Uterus (tissue), 2 donors: ENCODE measurements around the gene CCDC179.

ENCODE experiments used
- POLR2A ChIP-seq, 2 donors: fragments of 450-650 bp; IDR thresholded peaks; one replicate each; pipeline ENCODE4 v1.6.1; 2016; ENCODE audit warnings: antibody characterized with exemption in 2 of 2, mild to moderate bottlenecking in 1 of 2, moderate library complexity in 1 of 2
- TF ChIP-seq, protein P1 (sequence below), 4 experiments: fragments of 200-600 bp in 2 of 4; fragments of 450-650 bp in 2 of 4; sonication (generic) in 2 of 4; IDR thresholded peaks; one replicate each; pipeline ENCODE4 v1.5.1; 2016 to 2019; ENCODE audit warnings: antibody characterized with exemption in 4 of 4, mild to moderate bottlenecking in 2 of 4, moderate library complexity in 1 of 4

- TF ChIP-seq, protein P1, sequence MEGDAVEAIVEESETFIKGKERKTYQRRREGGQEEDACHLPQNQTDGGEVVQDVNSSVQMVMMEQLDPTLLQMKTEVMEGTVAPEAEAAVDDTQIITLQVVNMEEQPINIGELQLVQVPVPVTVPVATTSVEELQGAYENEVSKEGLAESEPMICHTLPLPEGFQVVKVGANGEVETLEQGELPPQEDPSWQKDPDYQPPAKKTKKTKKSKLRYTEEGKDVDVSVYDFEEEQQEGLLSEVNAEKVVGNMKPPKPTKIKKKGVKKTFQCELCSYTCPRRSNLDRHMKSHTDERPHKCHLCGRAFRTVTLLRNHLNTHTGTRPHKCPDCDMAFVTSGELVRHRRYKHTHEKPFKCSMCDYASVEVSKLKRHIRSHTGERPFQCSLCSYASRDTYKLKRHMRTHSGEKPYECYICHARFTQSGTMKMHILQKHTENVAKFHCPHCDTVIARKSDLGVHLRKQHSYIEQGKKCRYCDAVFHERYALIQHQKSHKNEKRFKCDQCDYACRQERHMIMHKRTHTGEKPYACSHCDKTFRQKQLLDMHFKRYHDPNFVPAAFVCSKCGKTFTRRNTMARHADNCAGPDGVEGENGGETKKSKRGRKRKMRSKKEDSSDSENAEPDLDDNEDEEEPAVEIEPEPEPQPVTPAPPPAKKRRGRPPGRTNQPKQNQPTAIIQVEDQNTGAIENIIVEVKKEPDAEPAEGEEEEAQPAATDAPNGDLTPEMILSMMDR (IDR thresholded peaks at IDR 0.05) = no peak
- TF ChIP-seq POLR2A (IDR thresholded peaks at IDR 0.05) = no peak
These were observed 13.5 kb downstream of the CCDC179 start for GRCh38 chr11:22846726-22847125.
